CD4-positive, alpha-beta T cell treated with Interleukin-4 for 1 hour (primary cell): ENCODE data around the gene INTS4.
"Not testable (repeated sequence)": the region's sequence is repeated elsewhere in the genome, so short reads cannot be mapped to it uniquely, and the experiment has no call there.

Experiments used
- DNase-seq, 2 donors: peaks; one replicate each; pipeline ENCODE4 v3.0.0-alpha.2; 2020 to 2022

INTS4 gene

DNA sequence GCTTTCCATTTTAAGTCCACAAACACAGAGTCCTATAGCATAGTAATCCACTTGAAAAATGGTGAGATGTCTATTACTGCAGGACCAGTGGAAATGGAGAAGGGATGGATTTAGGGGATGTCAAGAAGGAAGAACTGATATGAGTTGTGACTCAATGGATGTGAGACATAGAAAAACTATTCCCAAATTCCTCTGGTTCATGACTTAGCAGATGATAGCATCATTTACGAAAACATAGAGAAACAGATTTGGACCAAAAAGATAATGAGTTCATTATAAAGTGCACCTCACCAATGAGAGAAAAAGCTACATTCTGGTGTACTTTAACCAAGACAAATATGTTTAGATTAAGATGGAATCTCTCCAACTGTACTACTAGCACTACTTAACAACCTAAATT is 51.2 kb downstream of the INTS4 start:
- DNase-seq = not testable (repeated sequence)

DNA sequence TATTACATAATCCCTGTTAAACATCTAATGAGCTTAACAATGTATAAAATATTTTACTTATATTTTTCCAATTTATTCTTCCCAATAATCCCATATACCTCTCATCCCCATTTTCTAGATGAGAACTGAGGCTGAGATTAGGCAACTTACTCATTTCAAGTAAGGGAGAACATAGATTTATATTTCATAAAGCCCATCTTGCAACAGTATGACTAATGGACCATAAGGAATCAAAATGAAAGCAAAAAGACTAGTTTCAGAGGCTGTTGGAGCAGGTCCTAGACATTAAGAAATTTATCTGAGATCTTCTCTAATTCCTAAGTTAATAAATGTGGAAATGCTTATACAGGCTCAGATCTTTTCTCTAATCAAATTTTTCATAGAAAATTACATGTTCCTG is 52.0 kb downstream of the INTS4 start:
- DNase-seq = not testable (repeated sequence)

DNA sequence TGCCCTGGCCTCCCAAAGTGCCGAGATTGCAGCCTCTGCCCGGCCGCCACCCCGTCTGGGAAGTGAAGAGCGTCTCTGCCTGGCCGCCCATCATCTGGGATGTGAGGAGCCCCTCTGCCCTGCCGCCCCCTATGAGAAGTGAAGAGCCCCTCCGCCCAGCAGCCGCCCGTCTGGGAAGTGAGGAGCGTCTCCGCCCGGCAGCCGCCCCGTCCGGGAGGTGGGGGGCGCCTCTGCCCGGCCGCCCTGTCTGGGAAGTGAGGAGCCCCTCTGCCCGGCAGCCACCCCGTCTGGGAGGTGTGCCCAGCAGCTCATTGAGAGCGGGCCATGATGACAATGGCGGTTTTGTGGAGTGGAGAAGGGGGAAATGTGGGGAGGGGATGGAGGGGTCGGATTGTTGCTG is 60.9 kb downstream of the INTS4 start:
- DNase-seq = not testable (repeated sequence)

DNA sequence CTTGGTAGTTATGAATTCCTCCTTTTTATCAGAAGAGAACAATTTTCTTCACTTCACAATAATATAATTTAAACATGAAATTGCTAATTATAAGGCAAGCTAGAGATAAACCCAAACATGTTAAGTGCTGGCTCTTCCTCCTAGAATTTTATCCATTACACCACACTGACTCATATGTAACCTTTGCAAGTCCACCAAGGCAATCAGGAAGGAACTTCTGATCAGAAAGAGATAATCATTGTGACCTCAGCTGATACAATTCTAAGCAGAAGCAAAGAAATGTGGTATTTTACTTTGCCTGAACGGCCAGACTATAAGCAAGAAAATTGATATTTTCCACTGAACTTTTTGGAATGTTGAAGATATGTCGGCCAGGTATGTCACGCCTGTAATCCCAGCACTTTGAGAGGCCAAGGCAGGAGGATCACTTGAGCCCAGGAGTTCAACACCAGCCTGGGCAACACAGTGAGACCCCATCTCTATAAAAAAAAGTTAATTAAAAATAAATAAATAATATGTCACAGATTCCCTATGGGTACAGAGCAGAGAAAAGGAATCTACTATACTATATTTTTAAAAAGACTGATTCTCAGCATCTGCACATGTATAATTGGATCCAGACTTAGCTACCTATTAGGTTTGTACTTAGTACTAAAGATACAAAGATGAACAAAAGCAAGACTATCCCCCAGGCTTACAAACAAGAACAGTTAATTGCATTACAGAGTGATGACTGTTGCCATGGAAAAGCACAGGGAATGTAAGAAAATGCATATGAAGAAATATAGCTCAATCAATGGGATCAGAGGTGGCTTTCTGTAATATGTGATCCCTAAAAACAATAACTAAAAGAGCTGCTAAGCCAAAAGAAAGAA is 63.9 kb downstream of the INTS4 start:
- not testable (repeated sequence) for DNase-seq

DNA sequence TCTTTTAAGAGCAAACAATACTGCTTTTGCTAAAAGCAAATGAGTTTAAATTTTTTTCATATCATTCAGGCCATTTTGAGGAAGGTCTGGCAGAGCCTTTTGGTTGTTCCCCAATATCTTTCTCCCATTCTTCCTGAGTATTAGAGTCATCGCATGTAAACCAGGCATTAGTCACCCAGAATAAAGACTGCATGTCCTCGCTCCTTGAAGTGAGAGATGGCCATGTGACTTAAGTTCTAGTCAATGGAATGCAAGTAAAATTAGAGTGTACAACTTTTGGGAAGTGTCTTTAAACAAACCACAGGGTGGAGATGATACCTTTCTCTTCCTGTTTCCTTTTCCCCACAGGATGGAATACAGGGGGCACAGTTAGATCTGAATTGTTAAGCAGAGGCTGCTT is 76.8 kb downstream of the INTS4 start:
- not testable (repeated sequence) for DNase-seq

DNA sequence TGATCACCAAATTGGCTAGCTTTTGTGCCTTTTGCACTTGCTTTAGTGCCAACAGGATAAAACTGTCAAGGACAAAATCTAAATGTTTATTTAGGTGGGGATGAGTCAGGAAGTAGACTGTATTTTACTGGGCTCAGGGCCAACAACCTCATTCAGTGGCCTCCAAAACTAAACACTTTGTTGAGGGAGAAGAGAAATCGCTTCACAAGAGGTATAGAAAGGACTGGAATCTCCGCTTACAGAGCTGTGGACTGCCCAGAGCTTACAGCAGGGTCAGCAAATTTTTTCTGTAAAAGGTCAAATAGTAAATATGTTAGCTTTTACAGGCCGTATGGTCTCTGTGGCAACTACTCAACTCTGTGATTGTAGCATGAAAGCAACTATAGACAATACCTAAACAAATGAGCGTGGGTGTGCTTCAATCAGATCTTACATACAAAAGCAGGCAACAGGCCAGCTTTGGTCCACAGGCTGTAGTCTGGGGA is 80.1 kb downstream of the INTS4 start:
- not testable (repeated sequence) for DNase-seq

DNA sequence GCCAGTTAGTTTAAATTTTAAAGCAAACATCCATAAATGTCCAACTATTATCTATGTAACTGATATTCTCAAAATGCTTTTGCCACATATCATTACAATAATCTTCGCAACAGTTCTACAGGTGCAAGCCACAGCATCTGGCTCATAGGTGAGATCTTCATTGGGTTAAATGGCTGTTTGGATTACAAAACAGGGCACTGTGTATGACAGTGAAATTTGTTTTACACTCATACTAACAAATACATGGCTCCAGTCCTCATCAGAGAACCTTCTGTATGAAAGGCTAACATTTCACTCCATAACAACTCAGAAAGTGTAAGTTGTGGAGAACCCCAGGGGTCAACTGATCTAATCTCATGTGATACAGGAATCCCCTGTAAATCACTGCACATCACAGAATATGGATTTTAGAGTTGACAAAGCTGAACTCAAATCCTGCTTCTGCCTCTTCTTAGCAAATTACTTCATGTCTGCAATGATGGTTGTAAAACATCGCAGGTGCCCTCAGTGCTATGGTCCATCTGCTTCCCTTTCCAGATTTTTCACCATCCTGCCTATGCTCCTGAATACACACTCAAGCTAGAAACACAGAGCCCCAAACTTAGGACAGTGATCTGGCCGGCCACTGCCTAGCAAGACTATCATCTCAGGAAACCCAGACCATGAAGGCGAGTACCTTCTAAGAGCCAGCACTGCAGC is 80.7 kb downstream of the INTS4 start:
- not testable (repeated sequence) for DNase-seq

DNA sequence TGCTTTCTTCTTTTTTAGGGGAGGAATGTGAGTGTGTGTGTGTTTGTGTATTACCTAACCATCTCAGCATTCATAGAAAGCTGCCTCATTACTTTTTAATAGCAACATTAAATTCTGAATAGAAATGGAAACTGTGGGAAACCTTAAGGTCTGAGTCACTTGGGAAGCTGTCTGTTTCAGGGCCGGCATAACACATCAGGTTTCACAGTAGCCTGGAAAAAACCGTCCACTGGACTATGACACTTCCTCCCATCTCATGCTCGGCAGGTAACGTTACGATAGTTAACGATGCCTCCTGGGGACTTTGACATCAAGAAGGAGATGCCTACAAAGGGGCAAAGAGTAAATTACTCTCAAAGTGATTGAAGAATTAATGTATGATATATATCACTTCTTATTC is 83.6 kb downstream of the INTS4 start:
- DNase-seq = not testable (repeated sequence)

DNA sequence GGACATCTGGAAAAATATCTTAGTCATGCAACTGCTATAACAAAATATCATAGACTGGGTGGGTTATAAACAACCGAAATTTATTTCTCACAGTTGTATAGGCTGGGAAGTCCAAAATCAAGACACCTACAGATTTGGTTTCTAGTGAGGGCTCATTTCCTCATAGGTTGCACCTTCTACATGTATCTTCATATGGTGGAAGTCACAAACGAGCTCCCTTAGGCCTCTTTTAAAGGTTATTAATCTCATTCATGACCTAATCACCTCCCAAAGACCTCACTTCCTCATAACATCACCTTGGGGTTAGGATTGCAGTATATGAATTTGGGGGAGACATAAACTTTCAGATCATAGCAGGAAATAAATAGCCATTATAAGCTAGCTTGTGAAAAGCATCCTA is 85.2 kb downstream of the INTS4 start:
- DNase-seq = no peak

DNA sequence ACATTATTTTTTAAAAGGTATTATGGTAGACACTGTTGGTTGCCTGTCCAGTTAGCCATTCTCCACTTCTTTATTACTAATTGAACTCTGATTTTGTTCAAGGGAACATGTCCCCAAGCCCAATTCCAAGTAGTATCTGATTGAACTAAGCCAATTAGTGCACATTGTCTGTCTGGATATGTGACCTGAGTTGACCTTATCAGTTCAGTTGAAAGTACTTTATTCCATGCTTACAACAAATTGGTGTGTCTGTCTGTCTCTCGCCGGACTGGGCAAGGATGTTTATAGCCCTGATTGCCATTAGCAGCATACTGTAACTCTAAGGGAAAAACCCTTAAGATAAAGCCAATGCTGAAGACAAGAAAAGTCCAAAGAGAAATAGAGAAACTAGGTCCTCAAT is 85.6 kb downstream of the INTS4 start:
- DNase-seq = no peak

DNA sequence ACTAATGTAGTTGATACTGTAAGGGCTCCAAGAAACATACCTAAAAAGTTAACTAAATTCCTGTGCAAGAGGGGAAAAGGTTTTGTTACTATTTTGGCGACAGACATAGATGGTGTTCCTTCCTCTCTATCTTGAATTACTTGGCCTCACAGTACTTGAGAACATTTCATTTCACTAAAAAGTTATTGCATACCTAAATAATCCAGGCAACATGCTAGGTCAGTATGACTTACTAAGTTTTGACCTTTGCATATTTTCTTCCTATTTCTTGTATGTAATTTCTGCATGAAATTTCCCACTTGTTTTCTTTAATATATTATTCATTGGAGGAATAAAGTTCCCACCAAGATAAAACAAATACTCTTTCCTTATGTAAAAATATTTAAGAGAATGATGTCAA is 99.5 kb downstream of the INTS4 start:
- DNase-seq = not testable (repeated sequence)

DNA sequence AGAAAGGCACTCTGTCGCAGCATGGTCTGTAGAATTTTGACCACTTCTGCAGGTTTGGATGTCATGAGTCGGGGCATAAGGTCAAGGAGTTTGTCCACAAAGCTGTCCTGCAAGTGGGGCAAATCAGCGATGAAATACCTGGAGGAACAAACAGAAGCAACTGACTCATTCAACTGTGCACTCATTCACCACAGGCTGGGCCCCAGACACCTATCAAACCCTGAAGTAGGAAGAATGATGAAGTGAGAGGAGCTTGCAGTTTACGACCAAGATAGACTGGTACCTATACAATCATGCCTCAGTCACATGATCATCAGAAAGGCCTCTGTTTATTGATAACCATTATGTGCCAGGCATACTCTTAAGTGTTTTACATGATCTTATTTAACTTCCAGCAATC is 102.8 kb downstream of the INTS4 start:
- DNase-seq = not testable (repeated sequence)

DNA sequence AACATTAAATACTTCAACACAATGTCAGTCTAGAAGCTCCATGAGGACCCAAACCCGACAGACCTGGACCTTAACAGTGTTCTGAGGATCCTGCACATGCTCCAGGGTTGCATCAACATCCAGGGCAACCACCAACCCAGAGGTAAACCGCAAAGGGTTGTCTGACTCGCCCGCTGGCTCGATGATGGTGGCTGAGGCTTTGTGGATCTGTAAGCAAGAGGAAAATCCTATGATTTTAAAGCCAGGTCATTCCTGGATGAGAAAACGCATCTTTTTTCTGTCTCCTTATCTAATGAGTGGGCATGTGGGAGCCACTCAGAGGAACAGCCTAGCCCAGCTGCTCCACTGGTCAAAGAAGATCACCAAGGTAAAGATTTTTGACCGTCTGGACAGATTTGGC is 103.2 kb downstream of the INTS4 start:
- DNase-seq = not testable (repeated sequence)

DNA sequence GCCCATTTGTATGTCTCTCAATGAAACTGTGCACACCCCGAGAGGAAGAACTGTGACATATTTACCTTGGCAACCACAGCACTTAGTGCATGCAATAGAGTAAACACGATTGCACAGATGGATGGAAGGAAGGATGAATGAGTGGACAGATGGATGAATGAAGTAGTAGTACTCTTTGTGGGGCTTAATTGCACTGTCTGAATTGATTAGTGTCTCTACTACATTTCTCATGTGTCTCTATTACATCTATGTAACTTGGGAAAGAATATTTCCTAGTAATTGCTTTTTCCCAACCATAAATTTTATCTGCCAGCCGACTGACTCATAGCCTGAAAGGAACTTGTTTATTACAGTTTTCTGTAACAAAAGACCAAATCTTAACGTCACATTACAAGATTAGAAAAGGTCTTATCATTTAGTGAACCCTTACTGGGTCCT is 103.8 kb downstream of the INTS4 start:
- DNase-seq = not testable (repeated sequence)

DNA sequence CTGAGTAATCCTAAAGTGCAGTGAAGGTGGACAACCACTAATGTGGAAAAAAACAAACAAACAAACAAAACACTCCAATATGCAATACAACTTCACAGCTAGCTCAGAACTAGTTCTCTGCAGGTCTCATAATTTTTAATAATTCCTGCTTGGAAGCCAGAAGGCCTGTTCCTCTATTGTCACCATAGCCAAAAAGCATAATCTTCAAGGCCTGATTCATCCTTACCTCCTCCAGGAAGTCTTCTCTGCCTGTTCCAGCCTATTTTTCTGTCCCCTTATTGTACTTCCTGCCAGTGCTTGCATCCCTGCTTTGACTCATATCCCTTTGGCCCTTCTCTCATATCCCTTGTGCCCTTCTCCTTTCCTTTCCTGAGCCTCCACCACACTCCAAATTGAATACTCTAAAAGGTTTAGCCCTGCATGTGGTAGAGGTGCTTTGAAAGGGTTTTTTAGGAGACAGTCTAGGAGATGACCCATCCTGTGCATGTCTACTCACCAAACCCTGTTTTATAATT is 104.3 kb downstream of the INTS4 start:
- DNase-seq = not testable (repeated sequence)

DNA sequence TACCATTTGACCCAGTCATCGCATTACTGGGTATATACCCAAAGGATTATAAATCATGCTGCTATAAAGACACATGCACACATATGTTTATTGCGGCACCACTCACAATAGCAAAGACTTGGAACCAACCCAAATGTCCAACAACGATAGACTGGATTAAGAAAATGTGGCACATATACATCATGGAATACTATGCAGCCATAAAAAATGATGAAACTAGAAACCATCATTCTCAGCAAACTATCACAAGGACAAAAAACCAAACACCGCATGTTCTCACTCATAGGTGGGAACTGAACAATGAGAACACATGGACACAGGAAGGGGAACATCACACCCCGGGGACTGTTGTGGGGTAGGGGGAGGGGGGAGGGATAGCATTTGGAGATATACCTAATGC is 105.4 kb downstream of the INTS4 start:
- not testable (repeated sequence) for DNase-seq

DNA sequence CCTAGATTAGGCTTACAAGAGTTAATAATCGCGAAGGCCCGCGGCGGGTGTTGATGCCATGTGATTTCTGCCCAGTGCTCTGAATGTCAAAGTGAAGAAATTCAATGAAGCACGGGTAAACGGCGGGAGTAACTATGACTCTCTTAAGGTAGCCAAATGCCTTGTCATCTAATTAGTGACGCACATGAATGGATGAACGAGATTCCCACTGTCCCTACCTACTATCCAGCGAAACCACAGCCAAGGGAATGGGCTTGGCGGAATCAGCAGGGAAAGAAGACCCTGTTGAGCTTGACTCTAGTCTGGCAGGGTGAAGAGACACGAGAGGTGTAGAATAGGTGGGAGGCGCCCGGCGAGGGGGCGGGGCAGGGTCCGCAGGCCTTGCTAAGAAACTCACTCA is 108.1 kb downstream of the INTS4 start:
- DNase-seq = no peak

DNA sequence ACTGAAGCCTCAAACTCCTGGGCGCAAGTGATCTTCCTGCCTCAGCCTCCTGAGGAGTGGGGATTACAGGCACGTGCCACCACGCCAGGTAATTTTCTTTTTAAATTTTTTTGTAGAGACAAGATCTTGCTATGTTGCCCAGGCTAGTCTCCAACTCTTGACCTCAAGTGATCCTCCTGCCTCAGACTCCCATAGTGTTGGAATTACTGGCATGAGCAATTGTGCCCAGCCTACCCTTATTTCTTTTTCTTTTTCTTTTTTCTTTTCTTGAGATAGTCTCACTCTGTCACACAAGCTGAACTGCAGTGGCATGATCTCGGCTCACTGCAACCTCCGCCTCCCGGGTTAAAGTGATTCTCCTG is 109.7 kb downstream of the INTS4 start:
- DNase-seq = no peak

DNA sequence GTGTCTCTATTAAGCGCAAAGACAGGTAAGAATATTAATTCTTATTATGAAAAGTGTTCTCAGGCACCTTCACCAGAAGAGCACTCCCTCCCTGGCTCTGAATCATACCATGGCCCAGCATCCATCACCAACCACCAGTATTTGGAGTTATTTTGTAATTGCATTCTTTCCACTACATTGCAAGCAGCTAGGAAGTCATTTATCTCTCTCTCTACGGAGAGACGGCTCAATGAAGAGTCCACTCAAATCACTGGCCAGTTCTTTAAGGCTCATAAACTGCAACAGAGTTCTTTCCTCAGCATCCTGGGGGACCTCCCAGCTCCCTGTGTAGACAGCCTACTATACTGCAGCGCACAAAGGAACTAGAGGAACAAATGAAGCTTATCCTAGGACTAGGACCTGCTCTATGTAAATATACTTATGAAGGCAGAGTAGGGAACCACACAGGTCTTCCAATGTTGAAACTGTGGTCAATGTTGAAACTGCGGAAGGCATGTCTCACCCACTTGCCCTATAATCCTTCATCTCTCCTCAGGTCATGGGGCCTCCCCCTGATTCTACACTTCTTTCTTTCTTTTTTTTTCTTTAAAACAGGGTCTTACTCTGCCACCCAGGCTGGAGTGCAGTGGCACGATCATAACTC is 110.2 kb downstream of the INTS4 start:
- no peak for DNase-seq

DNA sequence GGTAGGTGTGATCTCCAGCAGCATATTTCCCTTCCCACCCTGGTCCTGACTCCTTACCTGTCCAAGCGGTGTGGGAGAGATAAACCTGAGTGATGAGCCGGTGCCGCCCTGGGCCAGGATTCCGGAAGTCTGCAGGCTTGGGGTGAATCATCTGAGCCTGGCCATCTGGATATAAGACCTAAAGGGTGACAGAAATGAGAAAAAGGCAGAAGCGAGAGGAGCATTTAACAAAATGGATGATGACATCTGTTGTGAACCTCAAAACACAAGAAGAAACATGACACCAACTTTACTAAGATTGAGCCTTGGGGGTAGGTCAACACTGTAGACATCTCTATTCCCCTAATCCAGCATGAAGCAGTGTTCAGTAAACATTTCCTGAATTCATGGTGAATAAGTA is 110.7 kb downstream of the INTS4 start:
- DNase-seq = no peak

DNA sequence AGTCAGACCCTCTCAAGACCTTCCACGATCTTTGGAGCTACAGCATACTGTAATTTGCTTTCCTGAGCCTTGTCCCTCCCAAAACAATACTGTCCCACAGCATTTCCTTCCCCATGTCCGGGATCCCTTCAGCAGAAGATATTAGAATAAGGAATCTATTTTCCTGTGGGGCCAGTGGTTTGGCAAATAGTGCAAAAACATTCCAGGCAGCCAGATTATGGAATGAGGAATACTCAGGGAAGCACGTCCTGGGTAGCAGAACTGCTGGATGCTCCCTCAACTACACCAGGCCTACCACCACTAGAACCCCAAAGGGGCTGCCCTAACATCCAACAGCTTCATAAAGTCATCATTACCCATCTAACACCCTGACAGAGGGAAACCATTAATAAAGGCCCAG is 112.1 kb downstream of the INTS4 start:
- no peak for DNase-seq

DNA sequence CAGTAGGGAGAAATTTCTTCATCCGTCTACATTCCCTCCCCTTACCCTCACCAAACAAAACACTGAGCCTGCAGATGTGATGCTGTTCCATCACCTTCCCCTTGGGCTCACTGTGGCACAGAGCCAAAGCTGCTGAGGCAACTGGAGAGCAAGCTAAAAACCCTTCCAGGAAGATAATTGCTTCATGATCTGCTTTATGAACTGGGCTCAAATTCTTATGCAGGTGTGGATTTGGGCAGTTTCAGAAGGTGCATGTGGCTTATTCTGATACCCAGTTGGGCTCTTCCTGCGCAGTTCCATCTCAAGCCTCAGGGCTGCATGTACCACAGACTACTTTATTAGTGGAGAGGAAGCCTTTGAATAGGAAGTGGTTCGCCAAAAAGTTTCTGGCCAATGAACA is 115.2 kb downstream of the INTS4 start:
- DNase-seq = no peak

DNA sequence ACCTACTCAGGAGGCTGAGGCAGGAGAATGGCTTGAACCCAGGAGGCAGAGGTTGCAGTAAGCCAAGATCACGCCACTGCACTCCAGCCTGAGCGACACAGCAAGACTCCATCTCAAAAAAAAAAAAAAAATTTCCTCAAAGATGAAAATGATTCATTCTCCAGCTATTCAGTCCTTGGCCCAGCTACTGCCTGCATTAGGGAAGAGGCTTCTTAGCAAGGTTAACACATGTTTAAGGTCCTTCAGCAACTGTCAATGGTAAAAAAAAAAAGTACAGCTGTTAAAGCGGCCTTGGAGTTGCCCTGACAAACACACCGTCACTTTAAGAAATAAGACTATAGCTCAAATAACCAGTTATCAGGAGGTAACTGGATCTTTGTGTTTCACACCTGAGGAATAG is 116.2 kb downstream of the INTS4 start:
- not testable (repeated sequence) for DNase-seq
